Right hindlimb (tissue), 1 donor: Measurements from ENCODE around the gene GDAP1L1.
"Not testable (repeated sequence)": the region's sequence is repeated elsewhere in the genome, so short reads cannot be mapped to it uniquely, and the experiment has no call there.

Source experiments
- DNase-seq: peaks from one replicate; pipeline ENCODE4 v3.0.0-alpha.2; 2018

GDAP1L1 gene

GRCh38 chr20:44258226-44258890 is 11.2 kb downstream of the GDAP1L1 start:
- DNase-seq: no peak

GRCh38 chr20:44264287-44264686 is 17.2 kb downstream of the GDAP1L1 start:
- no peak for DNase-seq

GRCh38 chr20:44268802-44269201 is 21.7 kb downstream of the GDAP1L1 start:
- no peak for DNase-seq

- DNase-seq: no peak
Measured at GRCh38 chr20:44271915-44272663, 25.0 kb downstream of the GDAP1L1 start.

- no peak for DNase-seq
Measured at GRCh38 chr20:44273231-44274215, 26.4 kb downstream of the GDAP1L1 start.

- DNase-seq: no peak
Measured at GRCh38 chr20:44274303-44275017, 27.4 kb downstream of the GDAP1L1 start.

- no peak for DNase-seq
Measured at GRCh38 chr20:44279228-44279627, 32.1 kb downstream of the GDAP1L1 start.

GRCh38 chr20:44280387-44280786 is 33.3 kb downstream of the GDAP1L1 start:
- no peak for DNase-seq

GRCh38 chr20:44282192-44282591 is 35.1 kb downstream of the GDAP1L1 start:
- DNase-seq: no peak

GRCh38 chr20:44284032-44284431 is 36.9 kb downstream of the GDAP1L1 start:
- DNase-seq: no peak

GRCh38 chr20:44287272-44288097 is 40.4 kb downstream of the GDAP1L1 start:
- no peak for DNase-seq

GRCh38 chr20:44288252-44288651 is 41.1 kb downstream of the GDAP1L1 start:
- no peak for DNase-seq

GRCh38 chr20:44291754-44292153 is 44.6 kb downstream of the GDAP1L1 start:
- DNase-seq: no peak

GRCh38 chr20:44296011-44296410 is 48.9 kb downstream of the GDAP1L1 start:
- DNase-seq: no peak

- no peak for DNase-seq
Measured at GRCh38 chr20:44297721-44298120, 50.6 kb downstream of the GDAP1L1 start.

- DNase-seq: not testable (repeated sequence)
Measured at GRCh38 chr20:44299011-44299535, 52.0 kb downstream of the GDAP1L1 start.

GRCh38 chr20:44301285-44301684 is 54.2 kb downstream of the GDAP1L1 start:
- DNase-seq: no peak

GRCh38 chr20:44302026-44302669 is 55.0 kb downstream of the GDAP1L1 start:
- DNase-seq: no peak

- DNase-seq: no peak
Measured at GRCh38 chr20:44302736-44303135, 55.6 kb downstream of the GDAP1L1 start.

GRCh38 chr20:44304383-44304782 is 57.3 kb downstream of the GDAP1L1 start:
- DNase-seq: no peak

- no peak for DNase-seq
Measured at GRCh38 chr20:44306927-44307326, 59.8 kb downstream of the GDAP1L1 start.
